Ascending aorta (tissue), 2 donors: ENCODE data around the gene CDNF. TPM values are rescaled to one million over a fixed set of nuclear protein-coding genes. Genes with fewer than 3 reads are reported as not detected.
"Not testable (repeated sequence)": the region's sequence is repeated elsewhere in the genome, so short reads cannot be mapped to it uniquely, and the experiment has no call there.

Source experiments
- DNase-seq, 2 donors: peaks; one replicate each; pipeline ENCODE4 v3.0.0-alpha.2; 2019; ENCODE audit warnings: low spot score in 2 of 2
- H3K27ac ChIP-seq, 2 donors: fragments of 200-600 bp; sonication (generic); one replicate each; pipeline ENCODE4 v1.5.1; 2016 to 2017; ENCODE audit warnings: mild to moderate bottlenecking in 1 of 2
- H3K27me3 ChIP-seq: fragments of 200-600 bp; sonication (generic); one replicate; pipeline ENCODE4 v1.5.1; 2017
- H3K36me3 ChIP-seq, 2 donors: fragments of 200-600 bp; sonication (generic); one replicate each; pipeline ENCODE4 v1.5.1; 2016
- H3K4me1 ChIP-seq, 2 donors: fragments of 200-600 bp; sonication (generic); one replicate each; pipeline ENCODE4 v1.5.1; 2016 to 2017; ENCODE audit warnings: mild to moderate bottlenecking in 1 of 2
- H3K4me3 ChIP-seq, 2 donors: fragments of 200-600 bp; sonication (generic); one replicate each; pipeline ENCODE4 v1.5.1; 2016 to 2017; ENCODE audit warnings: mild to moderate bottlenecking in 1 of 2
- H3K9me3 ChIP-seq, 2 donors: fragments of 200-600 bp; sonication (generic); one replicate each; pipeline ENCODE4 v1.5.1; 2016
- CTCF ChIP-seq, 3 experiments: fragments of 200-600 bp in 2 of 3; fragments of 450-650 bp in 1 of 3; sonication (generic) in 2 of 3; IDR thresholded peaks; one replicate each; pipeline ENCODE4 v1.5.1; 2016 to 2019; ENCODE audit warnings: antibody characterized with exemption in 3 of 3, mild to moderate bottlenecking in 1 of 3, moderate library complexity in 1 of 3
- intact Hi-C: fragments of 100-400 bp; cut with DNase I; formaldehyde crosslinking; loops from one replicate; pipeline ENCODE4 v1.15.1; 2023
- total RNA-seq: library from RNA; depleted of rRNA; stranded (reverse); fragments of >200 nt; gene quantifications from one replicate; pipeline ENCODE4 v1.1.0, GENCODE V29; 2016

Gene CDNF
- total RNA-seq, 1 donor from 2014 or later, result not detected

DNA sequence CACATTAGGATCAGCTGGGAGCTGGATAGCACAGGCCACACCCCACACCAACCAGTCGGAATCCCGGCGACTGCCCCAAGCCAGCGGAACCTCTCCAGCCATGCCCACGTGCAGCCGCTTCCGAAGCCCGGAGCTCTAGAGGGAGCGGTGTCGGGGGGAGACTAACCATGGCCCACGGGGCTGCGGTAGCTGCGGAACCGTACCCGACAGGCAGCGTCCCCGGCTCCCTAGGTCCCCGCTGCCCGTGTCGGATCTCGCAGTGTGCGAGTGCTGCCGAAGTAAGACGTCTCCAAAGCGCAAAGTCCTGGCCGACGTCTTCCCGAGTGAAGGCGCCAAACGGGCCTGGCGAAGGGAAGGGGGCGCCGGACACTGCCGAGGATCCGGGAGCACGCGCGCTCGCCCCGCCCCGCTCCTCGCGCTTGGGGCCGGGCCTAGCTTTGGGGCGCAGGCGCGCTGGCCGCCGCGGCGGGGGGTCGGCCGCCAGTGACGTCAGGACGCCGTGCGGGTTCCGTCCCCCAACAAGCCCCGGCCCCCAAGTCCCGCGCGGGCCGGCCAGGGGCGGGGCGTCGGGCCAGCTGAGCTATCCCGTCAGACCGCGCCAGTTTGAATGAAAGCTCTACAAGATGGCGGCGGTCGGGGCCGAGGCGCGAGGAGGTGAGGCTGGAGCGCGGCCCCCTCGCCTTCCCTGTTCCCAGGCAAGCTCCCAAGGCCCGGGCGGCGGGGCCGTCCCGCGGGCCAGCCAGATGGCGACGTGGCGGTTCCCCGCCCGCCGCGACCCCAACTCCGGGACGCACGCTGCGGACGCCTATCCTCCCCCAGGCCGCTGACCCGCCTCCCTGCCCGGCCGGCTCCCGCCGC lies 40.7 kb upstream of the CDNF start, which contains the start of gene SUV39H2:
Gene SUV39H2 (plus strand): TSS at position 601 of the 858 bp plus-strand sequence. CDS start 23 bp downstream, at position 624.
- Histone ChIP-seq H3K27ac (peak within 1 kb of the TSS; percentile 85 to 92), H3K9me3 (no peaks in the 10 kb centered on the region), H3K36me3 (no peaks in the 10 kb centered on the region), H3K27me3 (no peaks in the 10 kb centered on the region), H3K4me1 (peaks cover 0 to 4% of the 10 kb centered on the region in 2 donors), H3K4me3 (peak within 1 kb of the TSS; percentile 79 to 92)
- intact Hi-C loops, result loop anchor here (1.0 to 2.0 kb wide), 7 partner anchors 40 to 290 kb away; partner anchors contain the start of genes CDNF, DCLRE1C, HSPA14 and MEIG1
- no peak for TF ChIP-seq CTCF (IDR thresholded peaks at IDR 0.05)
- DNase-seq, result peak; percentile 86 to 97

GRCh38 chr10:14876764-14877163 lies 38.9 kb upstream of the CDNF start:
- Histone ChIP-seq H3K4me3 (no peak overlapping the region), H3K27me3 (no peaks in the 10 kb centered on the region), H3K36me3 (no peaks in the 10 kb centered on the region), H3K9me3 (no peaks in the 10 kb centered on the region), H3K27ac (no peak overlapping the region), H3K4me1 (peaks cover 0 to 4% of the 10 kb centered on the region in 2 donors)
- TF ChIP-seq CTCF (IDR thresholded peaks at IDR 0.05), result no peak
- intact Hi-C loops, result no loop called here
- DNase-seq, result no peak

DNA sequence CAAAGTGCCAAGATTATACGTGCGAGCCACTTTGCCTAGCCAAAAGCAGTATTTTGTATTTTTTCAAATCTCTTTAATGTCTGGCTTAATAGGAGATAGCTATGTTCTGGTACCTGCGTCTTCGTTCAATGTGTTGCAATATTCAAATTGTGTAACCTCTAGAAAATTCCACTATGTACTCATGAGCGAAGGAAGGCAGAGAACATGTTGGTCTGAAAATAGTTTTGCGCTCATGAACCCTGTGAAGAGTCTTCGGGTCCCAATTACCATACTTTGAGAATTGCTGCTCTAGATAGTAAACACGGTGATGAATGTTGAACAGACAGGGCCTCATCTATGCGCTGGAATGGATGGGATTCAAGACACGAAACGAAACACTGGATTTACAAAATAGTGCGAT lies 38.1 kb upstream of the CDNF start:
- Histone ChIP-seq H3K4me1 (peaks cover 0 to 4% of the 10 kb centered on the region in 2 donors), H3K27me3 (no peaks in the 10 kb centered on the region), H3K4me3 (no peak overlapping the region), H3K36me3 (peaks cover 0 to 2% of the 10 kb centered on the region in 2 donors), H3K9me3 (no peaks in the 10 kb centered on the region), H3K27ac (no peak overlapping the region)
- intact Hi-C loops, result no loop called here
- no peak for DNase-seq
- no peak for TF ChIP-seq CTCF (IDR thresholded peaks at IDR 0.05)

GRCh38 chr10:14873090-14873760 lies 35.4 kb upstream of the CDNF start:
- H3K36me3 ChIP-seq, result peaks cover 11 to 18% of the 10 kb centered on the region in 2 donors
- no peaks in the 10 kb centered on the region for H3K9me3 ChIP-seq
- no peaks in the 10 kb centered on the region for H3K27me3 ChIP-seq
- no peak overlapping the region for H3K27ac ChIP-seq
- no peak overlapping the region for H3K4me3 ChIP-seq
- peaks cover 0 to 4% of the 10 kb centered on the region in 2 donors for H3K4me1 ChIP-seq
- no peak for TF ChIP-seq CTCF (IDR thresholded peaks at IDR 0.05)
- no peak for DNase-seq
- intact Hi-C loops, result no loop called here

GRCh38 chr10:14864871-14865270 lies 27.0 kb upstream of the CDNF start:
- H3K36me3 ChIP-seq, result peaks cover 16 to 39% of the 10 kb centered on the region in 2 donors
- DNase-seq, H3K27me3 ChIP-seq, H3K27ac ChIP-seq, H3K4me1 ChIP-seq, H3K9me3 ChIP-seq, intact Hi-C loops, H3K4me3 ChIP-seq: not testable (repeated sequence)

DNA sequence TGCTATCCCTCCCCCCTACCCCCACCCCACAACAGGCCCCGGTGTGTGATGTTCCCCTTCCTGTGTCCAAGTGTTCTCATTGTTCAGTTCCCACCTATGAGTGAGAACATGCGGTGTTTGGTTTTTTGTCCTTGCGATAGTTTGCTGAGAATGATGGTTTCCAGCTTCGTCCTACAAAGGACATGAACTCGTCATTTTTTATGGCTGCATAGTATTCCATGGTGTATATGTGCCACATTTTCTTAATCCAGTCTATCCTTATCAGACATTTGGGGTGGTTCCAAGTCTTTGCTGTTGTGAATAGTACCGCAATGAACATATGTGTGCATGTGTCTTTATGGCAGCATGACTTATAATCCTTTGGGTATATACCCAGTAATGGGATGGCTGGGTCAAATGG lies 26.6 kb upstream of the CDNF start:
- H3K9me3 ChIP-seq, H3K27ac ChIP-seq, H3K4me3 ChIP-seq, H3K27me3 ChIP-seq, H3K4me1 ChIP-seq, DNase-seq, intact Hi-C loops: not testable (repeated sequence)
- peaks cover 11 to 37% of the 10 kb centered on the region in 2 donors for H3K36me3 ChIP-seq
